H1 (cell line): Measurements from ENCODE around the gene KCNK15. TPM values are rescaled to one million over a fixed set of nuclear protein-coding genes. Genes with fewer than 3 reads are reported as not detected.

ENCODE experiments used
- POLR2AphosphoS5 ChIP-seq: IDR thresholded peaks from 2 replicates; pipeline ENCODE4 v1.6.1; 2011; ENCODE audit warnings: low read depth, low read length
- RFX5 ChIP-seq: IDR thresholded peaks from 2 replicates; pipeline ENCODE4 v1.6.1; 2011; ENCODE audit warnings: low read depth, low read length, improper control_type of control experiment, borderline replicate concordance
- polyA plus RNA-seq, 7 experiments: library from polyadenylated mRNA; depleted of rRNA in 3 of 7; stranded (reverse) in 5 of 7; unstranded in 2 of 7; fragments of >200 nt in 5 of 7; fragments of 200-250 nt in 2 of 7; gene quantifications; 1 replicate in 5 of 7; 2 replicates in 1 of 7; 4 replicates in 1 of 7; pipeline versions ENCODE4 v1.2.1 to v1.2.3, GENCODE V29; 2011 to 2013; ENCODE audit warnings: missing spikeins in 2 of 7, mixed read lengths in 2 of 7
- total RNA-seq: library from RNA; stranded (reverse); fragmentation: NEBNext Ultra II Directional; extraction: Animal tissue kit (Norgen Biotek cat#: 25700); gene quantifications from 2 replicates; pipeline ENCODE4 v1.2.1, GENCODE V29; 2021

Gene KCNK15
- total and polyA plus RNA-seq, 2 of the 8 experiments (the other 6 are each of a cell fraction or from before 2014, with no cell fraction given): 0.24 to 0.33 TPM

- TF ChIP-seq POLR2AphosphoS5 (no peak), RFX5 (no peak)
These were observed 23.8 kb downstream of the KCNK15 start (continued) for GRCh38 chr20:44769481-44769863.
